Heart left ventricle (tissue), 13 donors: ENCODE results near the gene OXCT1.

ENCODE experiments used
- POLR2A ChIP-seq, 2 donors: fragments of 450-650 bp; IDR thresholded peaks; one replicate each; pipeline ENCODE4 v1.6.1; 2017; ENCODE audit warnings: antibody characterized with exemption in 2 of 2, mild to moderate bottlenecking in 2 of 2, moderate library complexity in 2 of 2
- TF ChIP-seq, protein P1 (sequence below), 12 donors: fragments of 200-600 bp; sonication (generic) in 4 of 12; IDR thresholded peaks; one replicate each; pipeline versions ENCODE4 v1.5.0 to v1.8.0; 2018 to 2022; ENCODE audit warnings: antibody characterized with exemption in 12 of 12, mild to moderate bottlenecking in 5 of 12
- donor health status: ischemic (EF 13 %, LVEDD 7.1; RV severe dilation, severe dysfunction).
- donor health status: DM: no; HTN: yes; CAD: no.
- donor health status: DM: no; HTN: no; CAD: no.
- donor health status: ischemic (EF 25% LVEDD 6.9; RV normal size, moderate dysfunction).
- donor health status: ischemic (EF 25% LVEDD 5.7; RV mildly dilated, moderate dysfunction).
- donor health status: ischemic (EF 35%, LVEDD 5.7; RV mildly dilated, moderate dysfunction).
- donor health status: nonischemic (EF 11% LVEDD 7.7; RV severe dilation, severe dysfunction).
- donor health status: DM: yes; HTN: yes; CAD: no.
- donor health status: PGD.
- donor health status: ischemic (EF 29% LVEDD 5.4; RV normal size, mild dysfunction).
- donor health status: nonischemic (EF 23%, LVEDD 6.1; RV moderate dilation, normal function).

GRCh38 chr5:41721516-41721915, 148.7 kb downstream of the OXCT1 start:
- TF ChIP-seq, protein P1, sequence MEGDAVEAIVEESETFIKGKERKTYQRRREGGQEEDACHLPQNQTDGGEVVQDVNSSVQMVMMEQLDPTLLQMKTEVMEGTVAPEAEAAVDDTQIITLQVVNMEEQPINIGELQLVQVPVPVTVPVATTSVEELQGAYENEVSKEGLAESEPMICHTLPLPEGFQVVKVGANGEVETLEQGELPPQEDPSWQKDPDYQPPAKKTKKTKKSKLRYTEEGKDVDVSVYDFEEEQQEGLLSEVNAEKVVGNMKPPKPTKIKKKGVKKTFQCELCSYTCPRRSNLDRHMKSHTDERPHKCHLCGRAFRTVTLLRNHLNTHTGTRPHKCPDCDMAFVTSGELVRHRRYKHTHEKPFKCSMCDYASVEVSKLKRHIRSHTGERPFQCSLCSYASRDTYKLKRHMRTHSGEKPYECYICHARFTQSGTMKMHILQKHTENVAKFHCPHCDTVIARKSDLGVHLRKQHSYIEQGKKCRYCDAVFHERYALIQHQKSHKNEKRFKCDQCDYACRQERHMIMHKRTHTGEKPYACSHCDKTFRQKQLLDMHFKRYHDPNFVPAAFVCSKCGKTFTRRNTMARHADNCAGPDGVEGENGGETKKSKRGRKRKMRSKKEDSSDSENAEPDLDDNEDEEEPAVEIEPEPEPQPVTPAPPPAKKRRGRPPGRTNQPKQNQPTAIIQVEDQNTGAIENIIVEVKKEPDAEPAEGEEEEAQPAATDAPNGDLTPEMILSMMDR (IDR thresholded peaks at IDR 0.05) = no peak
- no peak for TF ChIP-seq POLR2A (IDR thresholded peaks at IDR 0.05)
